Stimulated activated naive B cell treated with anti-CD40 and anti-IgM and Interleukin-4, amounts not matched to agents 10 μg/mL and 1 μg/mL and 100 μg/mL, for 72 hours (primary cell): Measurements from ENCODE around the gene TFAP2D.

Experiments
- ATAC-seq, 2 donors: fragments of 150-1000 bp; cut with Tn5 transposase; replicated peaks; 2 replicates each; pipeline ENCODE4 v1.10.0; 2021; ENCODE audit warnings: moderate library complexity in 1 of 2
- DNase-seq: peaks from one replicate; pipeline ENCODE4 v3.0.0; 2021
- H3K27ac Mint-ChIP-seq: one replicate; pipeline ENCODE4 v1.8.0; 2022; ENCODE audit warnings: mild to moderate bottlenecking, mixed read lengths
- H3K27me3 Mint-ChIP-seq, 2 donors: one replicate each; pipeline ENCODE4 v1.8.0; 2022; ENCODE audit warnings: mixed read lengths in 2 of 2
- H3K36me3 Mint-ChIP-seq, 2 donors: one replicate each; pipeline ENCODE4 v1.8.0; 2022; ENCODE audit warnings: mixed read lengths in 2 of 2, mild to moderate bottlenecking in 1 of 2
- H3K4me1 Mint-ChIP-seq, 2 donors: one replicate each; pipeline ENCODE4 v1.8.0; 2022; ENCODE audit warnings: mixed read lengths in 2 of 2, mild to moderate bottlenecking in 1 of 2
- H3K4me3 Mint-ChIP-seq, 2 donors: one replicate each; pipeline ENCODE4 v1.8.0; 2022; ENCODE audit warnings: mild to moderate bottlenecking in 2 of 2, mixed read lengths in 2 of 2, moderate library complexity in 1 of 2
- H3K9me3 Mint-ChIP-seq, 2 donors: one replicate each; pipeline ENCODE4 v1.8.0; 2022; ENCODE audit warnings: mixed read lengths in 2 of 2, mild to moderate bottlenecking in 1 of 2

Gene TFAP2D

DNA sequence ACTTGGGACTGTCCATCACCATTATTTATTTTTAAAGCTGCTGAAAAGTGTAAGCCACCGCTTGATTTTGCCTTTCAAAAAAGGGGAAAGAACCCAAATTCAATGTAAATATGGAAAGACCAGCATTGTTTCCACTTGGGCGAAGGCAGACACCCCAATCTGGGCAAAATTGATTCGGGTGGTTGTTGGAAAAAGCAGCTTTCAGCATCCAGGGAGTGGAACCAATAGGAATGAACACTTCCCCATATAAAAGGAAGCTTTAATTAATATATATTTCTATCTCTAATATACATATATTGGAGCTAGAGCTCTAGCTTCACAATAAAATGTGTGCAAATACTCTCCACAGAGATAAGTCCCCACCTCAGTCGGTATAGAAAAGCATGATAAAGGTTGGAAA lies at the start of gene TFAP2D:
Gene TFAP2D, plus strand, starts transcription at position 301 of the 400 bp plus-strand sequence. CDS start 530 bp downstream, outside the sequence.
- Mint-ChIP-seq H3K27me3 (peaks cover 70 to 92% of the 10 kb centered on the region in 2 donors), H3K9me3 (peaks cover 0 to 8% of the 10 kb centered on the region in 2 donors), H3K27ac (peak within 1 kb of the TSS; percentile 70), H3K4me3 (no peak within 1 kb of the TSS), H3K4me1 (peaks cover 0 to 6% of the 10 kb centered on the region in 2 donors), H3K36me3 (peaks cover 0 to 12% of the 10 kb centered on the region in 2 donors)
- no peak for DNase-seq
- no peak for ATAC-seq

DNA sequence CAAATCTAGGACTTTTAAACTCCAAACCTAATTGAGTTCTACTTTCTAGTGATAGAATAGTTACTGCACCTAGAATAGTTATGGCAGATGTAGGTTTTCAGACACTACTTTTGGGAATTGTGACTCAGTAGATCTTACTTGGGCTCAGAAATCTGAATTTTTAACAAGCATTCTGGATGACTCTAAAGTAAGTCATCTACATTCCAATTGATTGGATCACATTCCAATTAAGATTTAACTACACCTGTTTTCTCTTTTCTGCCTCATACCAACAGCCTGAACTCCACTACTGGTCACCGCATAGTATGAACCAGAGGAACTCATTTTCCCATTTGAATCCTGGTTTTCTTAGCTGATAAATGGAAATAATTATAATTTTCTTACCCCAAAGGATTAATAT lies 49.5 kb upstream of the TFAP2D start:
- H3K27me3 Mint-ChIP-seq = no peaks in the 10 kb centered on the region
- H3K36me3 Mint-ChIP-seq = no peaks in the 10 kb centered on the region
- H3K9me3 Mint-ChIP-seq = peaks cover 0 to 2% of the 10 kb centered on the region in 2 donors
- ATAC-seq = no peak
- H3K4me1 Mint-ChIP-seq = no peaks in the 10 kb centered on the region
- DNase-seq = no peak
- no peak overlapping the region for H3K27ac Mint-ChIP-seq
- H3K4me3 Mint-ChIP-seq = no peak overlapping the region

GRCh38 chr6:50666089-50666488 lies 47.2 kb upstream of the TFAP2D start:
- peaks cover 0 to 3% of the 10 kb centered on the region in 2 donors for H3K9me3 Mint-ChIP-seq
- H3K27me3 Mint-ChIP-seq = no peaks in the 10 kb centered on the region
- no peaks in the 10 kb centered on the region for H3K4me1 Mint-ChIP-seq
- no peak for ATAC-seq
- no peaks in the 10 kb centered on the region for H3K36me3 Mint-ChIP-seq
- no peak overlapping the region for H3K27ac Mint-ChIP-seq
- no peak for DNase-seq
- H3K4me3 Mint-ChIP-seq = no peak overlapping the region

- Mint-ChIP-seq H3K4me3 (no peak overlapping the region), H3K27me3 (no peaks in the 10 kb centered on the region), H3K27ac (no peak overlapping the region), H3K36me3 (no peaks in the 10 kb centered on the region), H3K4me1 (no peaks in the 10 kb centered on the region), H3K9me3 (peaks cover 1 to 6% of the 10 kb centered on the region in 2 donors)
- DNase-seq = no peak
- no peak for ATAC-seq
Measured at GRCh38 chr6:50681213-50681824, 32.0 kb upstream of the TFAP2D start.

DNA sequence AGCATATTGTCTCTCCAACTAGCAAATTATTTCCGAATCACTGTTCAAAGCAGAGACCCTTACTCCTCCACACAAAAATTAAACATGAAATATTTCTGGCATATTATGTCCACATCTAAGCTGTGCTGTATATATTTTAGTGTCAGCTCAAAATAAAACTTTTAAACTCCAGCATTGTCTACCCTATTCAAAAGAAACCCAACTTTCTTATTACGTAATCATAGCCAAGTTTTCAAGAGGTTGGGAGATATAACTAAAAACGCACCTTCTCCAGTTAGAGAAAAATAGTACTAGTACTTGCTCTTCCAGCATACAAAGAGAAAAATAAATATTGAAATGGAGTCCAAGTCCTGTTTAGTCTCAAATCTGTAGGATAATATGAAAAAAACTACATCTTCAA lies 24.1 kb upstream of the TFAP2D start:
- no peak overlapping the region for H3K4me3 Mint-ChIP-seq

DNA sequence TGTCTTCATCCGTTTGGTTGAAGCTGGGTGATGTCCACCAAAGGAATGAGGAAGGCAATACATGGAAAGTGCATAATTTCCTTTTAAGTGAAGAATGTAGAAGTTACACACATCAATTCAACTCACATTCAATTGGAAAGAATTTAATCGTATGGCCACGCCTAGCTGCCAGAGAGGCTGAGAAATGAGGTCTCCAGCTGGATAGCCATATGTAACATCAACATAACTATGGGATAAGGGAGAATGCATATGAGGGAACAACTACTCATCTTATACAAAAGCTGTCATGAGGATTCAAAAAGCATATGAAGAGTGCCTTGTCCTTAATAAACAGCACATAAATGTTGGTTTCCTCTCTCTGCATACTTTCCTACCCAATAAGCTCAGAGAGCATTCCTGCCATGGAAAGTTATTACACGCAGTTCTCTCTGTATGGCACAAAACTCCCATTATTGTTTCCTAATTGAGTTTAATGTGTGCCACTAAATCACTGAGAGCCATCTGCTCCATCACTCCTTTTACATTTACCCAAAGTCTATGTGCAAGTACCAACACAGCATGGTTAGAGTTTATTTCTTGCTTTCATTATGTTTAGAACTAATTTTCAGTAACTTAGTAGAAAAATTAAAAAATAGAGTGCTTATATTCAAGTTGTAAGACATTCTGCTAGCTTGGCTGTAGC lies 21.4 kb upstream of the TFAP2D start:
- H3K4me1 Mint-ChIP-seq = no peaks in the 10 kb centered on the region
- no peaks in the 10 kb centered on the region for H3K36me3 Mint-ChIP-seq
- peaks cover 0 to under 1% of the 10 kb centered on the region in 2 donors for H3K27me3 Mint-ChIP-seq
- H3K9me3 Mint-ChIP-seq = peaks cover 0 to 1% of the 10 kb centered on the region in 2 donors
- no peak for ATAC-seq
- no peak for DNase-seq
- H3K4me3 Mint-ChIP-seq = no peak overlapping the region
- no peak overlapping the region for H3K27ac Mint-ChIP-seq

More for the DNA sequence above, 24.1 kb upstream of the TFAP2D start:
- peaks cover 0 to 6% of the 10 kb centered on the region in 2 donors for H3K9me3 Mint-ChIP-seq
- H3K4me1 Mint-ChIP-seq = no peaks in the 10 kb centered on the region
- H3K36me3 Mint-ChIP-seq = no peaks in the 10 kb centered on the region
- DNase-seq (no peak), ATAC-seq (no peak)
- H3K27ac Mint-ChIP-seq = no peak overlapping the region
- no peaks in the 10 kb centered on the region for H3K27me3 Mint-ChIP-seq

DNA sequence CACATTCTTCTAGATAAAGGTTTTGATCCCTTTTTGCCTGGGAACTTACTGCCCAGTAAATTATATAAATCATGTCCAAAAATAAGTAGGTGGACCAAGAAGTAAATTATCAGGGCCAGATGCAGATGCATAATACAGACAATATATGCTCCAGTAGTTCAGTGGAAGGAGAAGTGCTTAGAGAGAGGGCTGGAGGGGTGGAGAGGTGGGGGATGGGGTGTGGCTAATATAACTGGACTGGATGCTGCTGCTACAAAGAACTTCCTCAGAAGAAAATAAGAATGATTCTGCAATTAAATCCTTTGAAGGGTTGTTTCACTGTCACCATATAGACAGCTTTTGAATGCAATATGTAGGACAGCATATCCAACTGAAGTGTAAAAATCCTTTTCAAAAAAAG lies 14.8 kb upstream of the TFAP2D start:
- DNase-seq = no peak
- H3K9me3 Mint-ChIP-seq = peaks cover 0 to 3% of the 10 kb centered on the region in 2 donors

DNA sequence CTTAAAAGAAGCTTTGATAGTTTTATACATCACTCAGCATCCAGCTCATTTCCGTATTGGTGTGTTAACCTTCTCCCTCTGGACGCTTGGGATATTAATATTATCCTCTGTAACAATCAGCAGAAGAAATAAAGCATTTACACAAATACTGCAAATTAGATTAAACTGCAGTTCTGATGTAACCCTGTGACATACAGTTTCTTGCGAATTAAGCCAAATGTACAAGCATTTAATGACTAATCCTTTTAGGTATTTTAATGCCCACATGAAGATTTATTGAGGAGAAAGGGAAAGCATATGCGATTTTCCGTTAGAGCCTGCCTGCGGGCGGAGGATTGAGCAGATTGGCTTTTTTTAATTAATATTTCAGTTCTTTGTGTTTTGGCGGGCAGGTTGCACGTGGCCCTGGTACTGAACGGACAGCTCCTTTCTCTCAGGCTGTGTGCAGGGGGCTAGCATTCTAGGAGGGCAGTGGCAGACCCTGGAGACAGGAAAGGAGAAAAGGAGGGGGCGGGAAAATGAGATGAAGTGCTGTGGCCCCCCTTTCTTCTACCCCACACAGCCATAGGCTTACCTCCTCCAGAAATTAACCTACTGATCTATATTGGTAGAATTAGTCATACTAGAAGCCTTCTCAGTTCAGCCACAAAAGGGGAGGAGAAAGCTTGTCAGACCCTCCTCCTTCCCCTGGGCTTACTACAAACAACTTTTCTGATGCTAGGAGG lies 14.1 kb upstream of the TFAP2D start:
- ATAC-seq (peak in 1 of 2 donors; percentile 33), DNase-seq (no peak)
- peaks cover 7 to 14% of the 10 kb centered on the region in 2 donors for H3K27me3 Mint-ChIP-seq
- H3K27ac Mint-ChIP-seq = no peak overlapping the region
- H3K4me1 Mint-ChIP-seq = no peaks in the 10 kb centered on the region
- H3K36me3 Mint-ChIP-seq = peaks cover 0 to 1% of the 10 kb centered on the region in 2 donors
- H3K4me3 Mint-ChIP-seq = no peak overlapping the region
- H3K9me3 Mint-ChIP-seq = peaks cover 0 to 3% of the 10 kb centered on the region in 2 donors

More for the DNA sequence above, 14.8 kb upstream of the TFAP2D start:
- H3K27ac Mint-ChIP-seq = no peak overlapping the region
- no peaks in the 10 kb centered on the region for H3K4me1 Mint-ChIP-seq
- peaks cover 0 to 1% of the 10 kb centered on the region in 2 donors for H3K36me3 Mint-ChIP-seq
- peaks cover 7% of the 10 kb centered on the region in 2 donors for H3K27me3 Mint-ChIP-seq
- no peak for ATAC-seq
- H3K4me3 Mint-ChIP-seq = no peak overlapping the region

- H3K4me1 Mint-ChIP-seq = no peaks in the 10 kb centered on the region
- peaks cover 0 to 7% of the 10 kb centered on the region in 2 donors for H3K9me3 Mint-ChIP-seq
- H3K36me3 Mint-ChIP-seq = peaks cover 0 to 2% of the 10 kb centered on the region in 2 donors
- H3K27ac Mint-ChIP-seq = peak overlapping the region; percentile 66
- no peak overlapping the region for H3K4me3 Mint-ChIP-seq
- H3K27me3 Mint-ChIP-seq = peaks cover 53 to 77% of the 10 kb centered on the region in 2 donors
- no peak for DNase-seq
- no peak for ATAC-seq
Measured at GRCh38 chr6:50706575-50706974, 6.8 kb upstream of the TFAP2D start.

- no peak overlapping the region for H3K27ac Mint-ChIP-seq
- H3K36me3 Mint-ChIP-seq = peaks cover 0 to 2% of the 10 kb centered on the region in 2 donors
- ATAC-seq (no peak), DNase-seq (no peak)
- no peaks in the 10 kb centered on the region for H3K4me1 Mint-ChIP-seq
- H3K27me3 Mint-ChIP-seq = peaks cover 59 to 83% of the 10 kb centered on the region in 2 donors
- H3K9me3 Mint-ChIP-seq = peaks cover 0 to 7% of the 10 kb centered on the region in 2 donors
- H3K4me3 Mint-ChIP-seq = no peak overlapping the region
Measured at GRCh38 chr6:50707191-50707590, 6.1 kb upstream of the TFAP2D start.

- Mint-ChIP-seq H3K4me1 (no peaks in the 10 kb centered on the region), H3K9me3 (peaks cover 0 to 7% of the 10 kb centered on the region in 2 donors), H3K27ac (peak overlapping the region; percentile 86), H3K4me3 (no peak overlapping the region), H3K36me3 (peaks cover 0 to 2% of the 10 kb centered on the region in 2 donors), H3K27me3 (peaks cover 63 to 89% of the 10 kb centered on the region in 2 donors)
- ATAC-seq (no peak), DNase-seq (no peak)
Measured at GRCh38 chr6:50707652-50708300, 5.5 kb upstream of the TFAP2D start.

GRCh38 chr6:50708664-50709365 lies 4.5 kb upstream of the TFAP2D start:
- DNase-seq = no peak
- H3K4me3 Mint-ChIP-seq = no peak overlapping the region
- H3K9me3 Mint-ChIP-seq = peaks cover 0 to 7% of the 10 kb centered on the region in 2 donors
- no peaks in the 10 kb centered on the region for H3K4me1 Mint-ChIP-seq
- no peak for ATAC-seq
- H3K27ac Mint-ChIP-seq = no peak overlapping the region
- H3K27me3 Mint-ChIP-seq = peaks cover 67 to 93% of the 10 kb centered on the region in 2 donors
- H3K36me3 Mint-ChIP-seq = peaks cover 0 to 2% of the 10 kb centered on the region in 2 donors

DNA sequence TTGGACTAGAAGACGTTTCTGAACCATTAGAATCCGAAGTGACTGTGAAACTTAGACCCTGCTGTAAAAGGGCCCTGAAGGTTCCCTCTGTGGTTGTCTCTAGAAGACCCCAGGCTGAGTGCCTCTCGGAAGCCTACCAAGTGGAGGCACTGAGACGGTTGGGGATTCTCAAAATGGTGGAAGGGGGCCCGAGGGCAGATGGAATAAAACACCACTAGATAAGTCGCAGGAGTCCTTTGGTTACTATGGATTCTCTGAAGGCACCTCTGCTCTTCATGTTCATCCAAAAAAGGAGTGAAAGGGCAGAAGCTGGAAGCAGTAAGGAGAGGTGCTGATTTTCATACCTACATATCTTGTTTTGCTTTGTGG lies 4.0 kb upstream of the TFAP2D start:
- Mint-ChIP-seq H3K27me3 (peaks cover 72 to 93% of the 10 kb centered on the region in 2 donors), H3K27ac (no peak overlapping the region), H3K9me3 (peaks cover 0 to 7% of the 10 kb centered on the region in 2 donors), H3K4me3 (no peak overlapping the region), H3K36me3 (peaks cover 2 to 3% of the 10 kb centered on the region in 2 donors), H3K4me1 (no peaks in the 10 kb centered on the region)
- DNase-seq (no peak), ATAC-seq (no peak)
